Endothelial cell of umbilical vein (primary cell): ENCODE measurements around the gene ZNF800. TPM values are rescaled to one million over a fixed set of nuclear protein-coding genes. Genes with fewer than 3 reads are reported as not detected.

Experiments
- BruUV-seq: library from RNA; stranded (reverse); fragments of 400-500 nt; replicated peaks from 2 replicates; lab custom pipeline; 2021; lab: Mats Ljungman, UMichigan
- CTCF ChIA-PET: fragments of 300-600, 350-600 bp; sonication (Branson Sonifier 250); formaldehyde crosslinking; loops from one replicate; lab custom pipeline; 2021; ENCODE audit warnings: antibody characterized with exemption, inconsistent platforms; lab: Charles Lee
- POLR2A ChIA-PET: fragments of 300-600, 350-600 bp; sonication (Branson Sonifier 250); formaldehyde crosslinking; loops from one replicate; lab custom pipeline; 2021; ENCODE audit warnings: antibody characterized with exemption, inconsistent platforms; lab: Charles Lee
- DNase-seq: peaks from one replicate; pipeline ENCODE4 v3.0.0-alpha.2; 2011; ENCODE audit warnings: low read depth, low spot score
- FAIRE-seq: peaks from 2 replicates; lab custom pipeline; 2011; peaks lifted over from hg19 to GRCh38; lab: Jason Lieb, UNC
- H2AFZ ChIP-seq: 2 replicates; pipeline ENCODE4 v1.6.0; 2012; ENCODE audit warnings: low read depth, low read length, control low read depth, inconsistent platforms
- H3K27ac ChIP-seq: 2 replicates; pipeline ENCODE4 v1.5.1; 2011; ENCODE audit warnings: low read depth, mild to moderate bottlenecking, control low read depth, low read length, moderate library complexity; ENCODE audit not compliant: insufficient read depth
- H3K27me3 ChIP-seq, 2 experiments: 2 replicates each; pipeline versions ENCODE4 v1.6.0 to v1.6.1; 2011; ENCODE audit warnings: low read length in 2 of 2, mixed read lengths in 1 of 2; ENCODE audit not compliant: control insufficient read depth in 2 of 2, insufficient read depth in 2 of 2
- H3K36me3 ChIP-seq, 2 experiments: 2 replicates in 1 of 2; 3 replicates in 1 of 2; pipeline ENCODE4 v1.5.1; 2011; ENCODE audit warnings: low read length in 2 of 2, mild to moderate bottlenecking in 1 of 2, moderate library complexity in 1 of 2; ENCODE audit not compliant: control insufficient read depth in 2 of 2, insufficient read depth in 2 of 2; ENCODE audit errors: extremely low read depth in 1 of 2
- H3K4me1 ChIP-seq: 3 replicates; pipeline ENCODE4 v1.5.1; 2011; ENCODE audit warnings: mild to moderate bottlenecking, low read length; ENCODE audit not compliant: control insufficient read depth, insufficient read depth; ENCODE audit errors: extremely low read depth
- H3K4me2 ChIP-seq: 2 replicates; pipeline ENCODE4 v1.6.1; 2011; ENCODE audit warnings: low read length, control low read depth, mixed read lengths; ENCODE audit not compliant: insufficient read depth
- H3K4me3 ChIP-seq, 3 experiments: fragments of 200-600 bp in 1 of 3; sonication (generic), shearing (Covaris generic) in 1 of 3; replicated peaks in 1 of 3; 2 replicates each; pipeline ENCODE4 v1.5.1; 2011 to 2016; ENCODE audit warnings: control low read depth in 3 of 3, low read length in 3 of 3, mild to moderate bottlenecking in 2 of 3, inconsistent platforms in 1 of 3, low read depth in 1 of 3, moderate library complexity in 1 of 3; ENCODE audit not compliant: insufficient read depth in 1 of 3
- H3K79me2 ChIP-seq: 2 replicates; pipeline ENCODE4 v1.6.0; 2012; ENCODE audit warnings: low read length, inconsistent platforms; ENCODE audit not compliant: control insufficient read depth, insufficient read depth
- H3K9ac ChIP-seq: replicated peaks from 2 replicates; pipeline ENCODE3; 2011; ENCODE audit warnings: low read length, control low read depth; ENCODE audit not compliant: insufficient read depth; ENCODE audit errors: extremely low read depth
- H3K9me1 ChIP-seq: replicated peaks from 3 replicates; pipeline ENCODE4 v1.6.0; 2011; ENCODE audit warnings: mild to moderate bottlenecking, low read length; ENCODE audit not compliant: control insufficient read depth, insufficient read depth; ENCODE audit errors: extremely low read depth
- H3K9me3 ChIP-seq: replicated peaks from 2 replicates; pipeline ENCODE4 v1.5.1; 2012; ENCODE audit warnings: low read length, inconsistent platforms; ENCODE audit not compliant: control insufficient read depth, insufficient read depth
- H4K20me1 ChIP-seq: replicated peaks from 2 replicates; pipeline ENCODE3; 2011; ENCODE audit warnings: mild to moderate bottlenecking, low read length; ENCODE audit not compliant: control insufficient read depth, insufficient read depth; ENCODE audit errors: extremely low read depth
- EZH2 ChIP-seq: IDR thresholded peaks from 2 replicates; pipeline ENCODE4 v1.6.1; 2012; ENCODE audit warnings: borderline replicate concordance, low read depth, mild to moderate bottlenecking, moderate library complexity, low read length, inconsistent platforms; ENCODE audit not compliant: severe bottlenecking
- JUN ChIP-seq: IDR thresholded peaks from 2 replicates; pipeline ENCODE4 v1.6.1; 2011; ENCODE audit warnings: borderline replicate concordance, low read depth; ENCODE audit not compliant: insufficient read length, insufficient read depth
- dilution Hi-C: fragments of 300-500 bp; cut with MboI; formaldehyde crosslinking; loops from one replicate; pipeline ENCODE4 v1.15.0; 2019; ENCODE audit warnings: low sequenced_read_pairs; ENCODE audit not compliant: extremely low pct_ligation_motif_present
- intact Hi-C: fragments of 100-400 bp; cut with micrococcal nuclease; formaldehyde crosslinking; loops from one replicate; pipeline ENCODE4 v1.10.0; 2022
- polyA plus RNA-seq, 4 experiments: library from polyadenylated mRNA; depleted of rRNA in 3 of 4; stranded (reverse) in 3 of 4; unstranded in 1 of 4; fragments of >200 nt; gene quantifications; 2 replicates each; pipeline versions ENCODE4 v1.2.1 to v1.2.3, GENCODE V29; 2011 to 2012; ENCODE audit warnings: missing spikeins in 1 of 4
- total RNA-seq: library from RNA; stranded (reverse); gene quantifications from 2 replicates; pipeline ENCODE4 v1.2.3, GENCODE V29; 2021

ZNF800 gene
- total and polyA plus RNA-seq, 2 donors (not counting 3 experiments of a cell fraction or from before 2014, with no cell fraction given) = 10.9 to 35.4 TPM

- DNase-seq (no peak), FAIRE-seq (no peak)
- Histone ChIP-seq H3K9ac (no peak overlapping the region), H3K4me1 (peaks cover 20% of the 10 kb centered on the region), H3K4me2 (peak overlapping the region; percentile 80), H4K20me1 (peaks cover 6% of the 10 kb centered on the region), H2AFZ (no peak overlapping the region), H3K79me2 (peaks cover 70% of the 10 kb centered on the region), H3K27ac (no peak overlapping the region), H3K36me3 (peaks cover 5 to 6% of the 10 kb centered on the region in 2 experiments), H3K9me3 (no peaks in the 10 kb centered on the region), H3K9me1 (no peaks in the 10 kb centered on the region), H3K4me3 (peak overlapping the region in 1 of 3 experiments; percentile 88), H3K27me3 (peaks cover 2 to 20% of the 10 kb centered on the region in 2 experiments)
- TF ChIP-seq JUN = no peak
- ChIA-PET POLR2A (interaction anchor here (0.6 kb wide), 1 partner anchor 298 kb away, joined by 4 read pairs; no protein-coding TSS in a partner anchor), CTCF (interaction anchor here (6.1 kb wide), 1 partner anchor 42 kb away, joined by 28 read pairs; no protein-coding TSS in a partner anchor)
- no TSS peak for BruUV-seq
- intact Hi-C loops = loop anchor here (5.0 kb wide), 1 partner anchor 138 kb away; the partner anchor contains the start of gene GRM8
- dilution Hi-C loops = no loop called here
Observed at GRCh38 chr7:127390186-127390816, 2.2 kb downstream of the ZNF800 start.

- DNase-seq = no peak
- no peaks in the 10 kb centered on the region for H3K9me3 ChIP-seq
- dilution Hi-C loops (no loop called here), intact Hi-C loops (no loop called here)
- CTCF ChIA-PET = interaction anchor here (6.1 kb wide), 1 partner anchor 41 kb away, joined by 28 read pairs; no protein-coding TSS in a partner anchor
- peaks cover 77% of the 10 kb centered on the region for H3K79me2 ChIP-seq
- H3K27ac ChIP-seq = no peak overlapping the region
- no peaks in the 10 kb centered on the region for H3K9me1 ChIP-seq
- no peak for FAIRE-seq
- H4K20me1 ChIP-seq = peaks cover 6% of the 10 kb centered on the region
- POLR2A ChIA-PET = no interaction called here
- peaks cover 1 to 11% of the 10 kb centered on the region in 2 experiments for H3K27me3 ChIP-seq
- no peak for TF ChIP-seq EZH2
- no peak overlapping the region for H3K4me3 ChIP-seq
- no peak overlapping the region for H3K4me2 ChIP-seq
- no peak overlapping the region for H3K9ac ChIP-seq
- peaks cover 20% of the 10 kb centered on the region for H3K4me1 ChIP-seq
- peaks cover 5 to 6% of the 10 kb centered on the region in 2 experiments for H3K36me3 ChIP-seq
- no TSS peak for BruUV-seq
- H2AFZ ChIP-seq = no peak overlapping the region
Observed at GRCh38 chr7:127389321-127389720, 3.2 kb downstream of the ZNF800 start.
